Right ventricle myocardium superior (tissue), 1 donor: Measurements from ENCODE around the gene EPB41L1. TPM values are rescaled to one million over a fixed set of nuclear protein-coding genes. Genes with fewer than 3 reads are reported as not detected.

Source experiments
- ATAC-seq: fragments of 200-7000 bp; cut with Tn5 transposase; one replicate; pipeline ENCODE4 v1.9.1; 2020; ENCODE audit warnings: mild to moderate bottlenecking; ENCODE audit not compliant: poor library complexity
- DNase-seq: peaks from one replicate; pipeline ENCODE4 v3.0.0-alpha.2; 2020
- intact Hi-C: fragments of 100-400 bp; cut with DNase I; formaldehyde crosslinking; loops from one replicate; pipeline ENCODE4 v1.11.2; 2022
- total RNA-seq: library from RNA; stranded (reverse); fragmentation: NEBNext Ultra II Directional; extraction: Animal tissue kit (Norgen Biotek cat#: 25700); gene quantifications from one replicate; pipeline ENCODE4 v1.2.1, GENCODE V29; 2021
- donor health status: DM: no; HTN: yes; CAD: no; lungs with severe emphysema.

Gene EPB41L1
- total RNA-seq, 1 donor from 2014 or later = 14.8 TPM

- ATAC-seq (no peak), DNase-seq (no peak)
- intact Hi-C loops = no loop called here
Observed at GRCh38 chr20:36237477-36237876, 82.9 kb downstream of the EPB41L1 start.

GRCh38 chr20:36238153-36238552 lies 83.6 kb downstream of the EPB41L1 start:
- DNase-seq = no peak
- ATAC-seq = no peak
- intact Hi-C loops = no loop called here

- DNase-seq (no peak), ATAC-seq (no peak)
- intact Hi-C loops = no loop called here
Observed at GRCh38 chr20:36238760-36239159, 84.2 kb downstream of the EPB41L1 start.

GRCh38 chr20:36240076-36240475 lies 85.5 kb downstream of the EPB41L1 start:
- ATAC-seq (no peak), DNase-seq (no peak)
- intact Hi-C loops = no loop called here

GRCh38 chr20:36241678-36242077 lies 87.1 kb downstream of the EPB41L1 start:
- intact Hi-C loops = no loop called here
- DNase-seq = no peak
- no peak for ATAC-seq

GRCh38 chr20:36243726-36244125 lies 89.2 kb downstream of the EPB41L1 start:
- ATAC-seq (no peak), DNase-seq (no peak)
- intact Hi-C loops = no loop called here

GRCh38 chr20:36246401-36246800 lies 91.9 kb downstream of the EPB41L1 start:
- ATAC-seq = no peak
- intact Hi-C loops = no loop called here
- DNase-seq = no peak

- intact Hi-C loops = no loop called here
- DNase-seq (no peak), ATAC-seq (no peak)
Observed at GRCh38 chr20:36248836-36249235, 94.3 kb downstream of the EPB41L1 start.

- no peak for ATAC-seq
Observed at GRCh38 chr20:36249450-36249849, 94.9 kb downstream of the EPB41L1 start.

GRCh38 chr20:36251426-36251825 lies 96.9 kb downstream of the EPB41L1 start:
- intact Hi-C loops = no loop called here
- no peak for ATAC-seq
- no peak for DNase-seq

More at GRCh38 chr20:36249450-36249849, 94.9 kb downstream of the EPB41L1 start:
- DNase-seq = no peak
- intact Hi-C loops = no loop called here

GRCh38 chr20:36252511-36252910 lies 98.0 kb downstream of the EPB41L1 start:
- ATAC-seq = no peak
- intact Hi-C loops = no loop called here
- no peak for DNase-seq

- ATAC-seq = no peak
- DNase-seq = no peak
- intact Hi-C loops = no loop called here
Observed at GRCh38 chr20:36253036-36253435, 98.5 kb downstream of the EPB41L1 start.

- no peak for ATAC-seq
- intact Hi-C loops = no loop called here
- DNase-seq = no peak
Observed at GRCh38 chr20:36254076-36254475, 99.5 kb downstream of the EPB41L1 start.

GRCh38 chr20:36255445-36255844 lies 100.9 kb downstream of the EPB41L1 start:
- DNase-seq (no peak), ATAC-seq (no peak)
- intact Hi-C loops = no loop called here

- DNase-seq = no peak
- ATAC-seq = no peak
- intact Hi-C loops = no loop called here
Observed at GRCh38 chr20:36259177-36260061, 104.9 kb downstream of the EPB41L1 start.

GRCh38 chr20:36260316-36260715 lies 105.8 kb downstream of the EPB41L1 start:
- intact Hi-C loops = no loop called here
- ATAC-seq (no peak), DNase-seq (no peak)

- ATAC-seq (no peak), DNase-seq (no peak)
Observed at GRCh38 chr20:36261389-36262105, 107.0 kb downstream of the EPB41L1 start.

GRCh38 chr20:36262440-36262839 lies 107.9 kb downstream of the EPB41L1 start:
- intact Hi-C loops = no loop called here
- DNase-seq = no peak
- no peak for ATAC-seq

More at GRCh38 chr20:36261389-36262105, 107.0 kb downstream of the EPB41L1 start:
- intact Hi-C loops = no loop called here

GRCh38 chr20:36264426-36265246 lies 110.1 kb downstream of the EPB41L1 start:
- intact Hi-C loops = no loop called here
- no peak for ATAC-seq
- no peak for DNase-seq
